ENCODE measurements around the gene TSEN34. TPM values are rescaled to one million over a fixed set of nuclear protein-coding genes. Genes with fewer than 3 reads are reported as not detected.
"Not testable (repeated sequence)": the region's sequence is repeated elsewhere in the genome, so short reads cannot be mapped to it uniquely, and the experiment has no call there.

The TSEN34 gene
- total RNA-seq, 2 experiments from 2014 or later = 16.7 to 23.6 TPM

DNA sequence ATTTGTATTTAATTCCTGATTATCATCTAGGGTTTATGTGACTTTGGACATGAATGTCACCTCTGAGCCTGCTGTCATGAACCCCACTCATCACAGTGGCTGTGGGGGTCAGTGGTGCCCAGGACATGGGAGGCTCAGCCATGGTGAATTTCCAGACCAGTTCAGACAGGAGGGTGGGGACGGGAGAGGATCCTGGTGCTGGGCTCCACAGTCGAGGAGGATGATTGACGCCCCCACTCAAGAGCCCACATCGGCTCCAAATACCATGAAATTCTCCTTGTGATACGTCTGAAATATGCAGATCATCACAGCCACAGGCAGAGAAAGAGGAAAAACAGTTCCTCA is 32.8 kb downstream of the TSEN34 start:
- H3K27ac ChIP-seq (ENCODE audit: low read depth, low read length, poor library complexity, severe bottlenecking); H4K20me1 ChIP-seq (ENCODE audit: insufficient read depth, low read length); CTCF ChIA-PET (ENCODE audit: unreplicated experiment); H3K9me2 ChIP-seq (ENCODE audit: insufficient read depth, low read length); BruUV-seq (replicated peaks); H3K4me2 ChIP-seq (ENCODE audit: low read length); intact Hi-C loops (cut with micrococcal nuclease; ENCODE audit: unreplicated experiment); H3K4me1 ChIP-seq (ENCODE audit: insufficient read depth, low read length, poor library complexity, severe bottlenecking); H3K4me3 ChIP-seq (ENCODE audit: low read depth, low read length, poor library complexity, severe bottlenecking); H3K9me3 ChIP-seq (ENCODE audit: low read length); H3K79me2 ChIP-seq (ENCODE audit: insufficient read depth, low read depth, low read length); H2AFZ ChIP-seq (ENCODE audit: low read length); H3K36me3 ChIP-seq (ENCODE audit: insufficient read depth, low read length); DNase-seq (ENCODE audit: low spot score): not testable (repeated sequence)
- POLR2A ChIA-PET = interaction anchor here (0.6 kb wide), 1 partner anchor 294 kb away, joined by 6 read pairs; no protein-coding TSS in a partner anchor

DNA sequence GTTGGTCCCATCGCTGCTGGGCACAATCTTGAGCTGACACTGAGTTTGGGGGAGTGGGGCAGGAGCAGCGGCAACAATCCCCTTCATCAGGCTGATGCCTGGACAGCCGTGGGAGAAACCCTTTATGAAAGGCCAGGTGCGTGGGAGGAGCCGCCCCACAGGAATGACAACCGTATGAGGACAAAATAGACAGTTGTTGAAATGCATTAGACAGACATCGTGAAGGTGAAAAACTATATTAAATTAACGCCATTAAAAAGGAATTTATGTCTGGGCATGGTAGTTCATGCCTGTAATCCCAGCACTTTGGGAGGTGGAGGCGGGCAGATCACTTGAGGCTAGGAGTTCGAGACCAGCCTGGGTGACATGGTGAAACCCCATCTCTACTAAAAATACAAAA is 33.5 kb downstream of the TSEN34 start:
- CTCF ChIA-PET (ENCODE audit: unreplicated experiment); intact Hi-C loops (cut with micrococcal nuclease; ENCODE audit: unreplicated experiment); H3K4me3 ChIP-seq (ENCODE audit: low read depth, low read length, poor library complexity, severe bottlenecking); DNase-seq (ENCODE audit: low spot score); POLR2A ChIA-PET; H3K36me3 ChIP-seq (ENCODE audit: insufficient read depth, low read length); BruUV-seq (replicated peaks); H3K27ac ChIP-seq (ENCODE audit: low read depth, low read length, poor library complexity, severe bottlenecking); H3K79me2 ChIP-seq (ENCODE audit: insufficient read depth, low read depth, low read length); H3K9me2 ChIP-seq (ENCODE audit: insufficient read depth, low read length); H3K9me3 ChIP-seq (ENCODE audit: low read length); H4K20me1 ChIP-seq (ENCODE audit: insufficient read depth, low read length); H3K4me1 ChIP-seq (ENCODE audit: insufficient read depth, low read length, poor library complexity, severe bottlenecking); H2AFZ ChIP-seq (ENCODE audit: low read length); H3K4me2 ChIP-seq (ENCODE audit: low read length): not testable (repeated sequence)

DNA sequence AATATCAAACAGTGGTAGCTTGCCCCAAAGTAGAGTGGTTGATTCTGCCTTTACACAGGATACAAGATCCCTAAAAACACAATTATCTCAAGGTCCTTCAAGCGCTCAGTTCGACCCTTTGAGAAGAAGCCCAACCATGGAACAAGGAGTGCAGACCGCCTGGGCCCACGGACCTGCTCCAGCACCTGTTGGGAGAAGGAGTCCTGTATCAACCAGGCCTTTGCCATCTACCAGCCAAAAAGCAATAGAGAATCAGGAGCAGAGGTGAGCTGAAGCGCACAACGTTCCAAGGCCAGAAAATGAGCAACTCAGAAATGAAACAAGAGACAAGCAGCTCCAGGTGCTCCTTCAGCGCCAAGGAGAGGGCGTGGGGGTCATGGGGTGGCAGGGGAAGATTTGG is 38.0 kb downstream of the TSEN34 start:
- no peaks in the 10 kb centered on the region for H3K4me1 ChIP-seq (ENCODE audit: insufficient read depth, low read length, poor library complexity, severe bottlenecking)
- no TSS peak for BruUV-seq (replicated peaks)
- no peaks in the 10 kb centered on the region for H3K9me2 ChIP-seq (ENCODE audit: insufficient read depth, low read length)
- no peak overlapping the region for H2AFZ ChIP-seq (ENCODE audit: low read length)
- no peak for TF ChIP-seq EZH2phosphoT487 (IDR thresholded peaks at IDR 0.05; ENCODE audit: borderline replicate concordance, low read depth, low read length)
- TF ChIP-seq, protein P1, sequence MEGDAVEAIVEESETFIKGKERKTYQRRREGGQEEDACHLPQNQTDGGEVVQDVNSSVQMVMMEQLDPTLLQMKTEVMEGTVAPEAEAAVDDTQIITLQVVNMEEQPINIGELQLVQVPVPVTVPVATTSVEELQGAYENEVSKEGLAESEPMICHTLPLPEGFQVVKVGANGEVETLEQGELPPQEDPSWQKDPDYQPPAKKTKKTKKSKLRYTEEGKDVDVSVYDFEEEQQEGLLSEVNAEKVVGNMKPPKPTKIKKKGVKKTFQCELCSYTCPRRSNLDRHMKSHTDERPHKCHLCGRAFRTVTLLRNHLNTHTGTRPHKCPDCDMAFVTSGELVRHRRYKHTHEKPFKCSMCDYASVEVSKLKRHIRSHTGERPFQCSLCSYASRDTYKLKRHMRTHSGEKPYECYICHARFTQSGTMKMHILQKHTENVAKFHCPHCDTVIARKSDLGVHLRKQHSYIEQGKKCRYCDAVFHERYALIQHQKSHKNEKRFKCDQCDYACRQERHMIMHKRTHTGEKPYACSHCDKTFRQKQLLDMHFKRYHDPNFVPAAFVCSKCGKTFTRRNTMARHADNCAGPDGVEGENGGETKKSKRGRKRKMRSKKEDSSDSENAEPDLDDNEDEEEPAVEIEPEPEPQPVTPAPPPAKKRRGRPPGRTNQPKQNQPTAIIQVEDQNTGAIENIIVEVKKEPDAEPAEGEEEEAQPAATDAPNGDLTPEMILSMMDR (conservative IDR thresholded peaks at IDR 0.05; ENCODE audit: low read length) = no peak
- no peak overlapping the region for H3K4me3 ChIP-seq (ENCODE audit: low read depth, low read length, poor library complexity, severe bottlenecking)
- H3K36me3 ChIP-seq (ENCODE audit: insufficient read depth, low read length) = no peaks in the 10 kb centered on the region
- ChIA-PET POLR2A (no interaction called here), CTCF (ENCODE audit: unreplicated experiment) (no interaction called here)
- no peak overlapping the region for H3K27ac ChIP-seq (ENCODE audit: low read depth, low read length, poor library complexity, severe bottlenecking)
- intact Hi-C loops (cut with micrococcal nuclease; ENCODE audit: unreplicated experiment) = no loop called here
- no peak for DNase-seq (ENCODE audit: low spot score)
- H3K9me3 ChIP-seq (ENCODE audit: low read length) = no peaks in the 10 kb centered on the region
- no peaks in the 10 kb centered on the region for H4K20me1 ChIP-seq (ENCODE audit: insufficient read depth, low read length)
- H3K4me2 ChIP-seq (ENCODE audit: low read length) = no peak overlapping the region
- H3K79me2 ChIP-seq (ENCODE audit: insufficient read depth, low read depth, low read length) = no peaks in the 10 kb centered on the region

DNA sequence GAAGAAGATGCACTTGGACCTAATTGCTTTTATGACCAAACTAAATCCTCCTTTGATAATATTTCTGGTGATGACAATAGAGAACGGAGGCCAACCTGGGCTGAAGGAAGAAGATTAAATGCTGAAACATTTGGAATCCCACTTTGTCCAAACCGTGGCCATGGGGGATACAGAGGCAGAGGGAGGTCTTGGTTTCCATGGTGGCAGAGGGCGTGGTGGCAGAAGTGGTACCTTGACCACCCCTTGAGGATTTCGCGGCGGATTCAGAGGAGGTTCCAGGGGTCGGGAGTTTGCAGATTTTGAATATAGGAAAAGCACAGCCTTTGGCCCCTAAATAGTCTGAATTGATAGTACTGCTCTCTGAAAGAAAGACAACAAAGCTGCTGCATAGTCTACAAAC is 38.9 kb downstream of the TSEN34 start:
- intact Hi-C loops (cut with micrococcal nuclease; ENCODE audit: unreplicated experiment) = no loop called here
- Histone ChIP-seq H3K4me1 (ENCODE audit: insufficient read depth, low read length, poor library complexity, severe bottlenecking) (no peaks in the 10 kb centered on the region), H3K9me2 (ENCODE audit: insufficient read depth, low read length) (no peaks in the 10 kb centered on the region), H3K9me3 (ENCODE audit: low read length) (peaks cover 4% of the 10 kb centered on the region; the same call in 1 of the 2 replicates), H3K27ac (ENCODE audit: low read depth, low read length, poor library complexity, severe bottlenecking) (no peak overlapping the region), H4K20me1 (ENCODE audit: insufficient read depth, low read length) (no peaks in the 10 kb centered on the region), H3K79me2 (ENCODE audit: insufficient read depth, low read depth, low read length) (no peaks in the 10 kb centered on the region), H3K4me3 (ENCODE audit: low read depth, low read length, poor library complexity, severe bottlenecking) (no peak overlapping the region), H3K36me3 (ENCODE audit: insufficient read depth, low read length) (no peaks in the 10 kb centered on the region), H3K4me2 (ENCODE audit: low read length) (no peak overlapping the region), H2AFZ (ENCODE audit: low read length) (no peak overlapping the region)
- ChIA-PET CTCF (ENCODE audit: unreplicated experiment) (no interaction called here), POLR2A (no interaction called here)
- no peak for TF ChIP-seq EZH2phosphoT487 (IDR thresholded peaks at IDR 0.05; ENCODE audit: borderline replicate concordance, low read depth, low read length)
- TF ChIP-seq, protein P1 (conservative IDR thresholded peaks at IDR 0.05; ENCODE audit: low read length) = no peak
- no peak for DNase-seq (ENCODE audit: low spot score)
- BruUV-seq (replicated peaks) = no TSS peak
